ENCODE results near the gene UROD. TPM values are rescaled to one million over a fixed set of nuclear protein-coding genes. Genes with fewer than 3 reads are reported as not detected.
"Not testable (repeated sequence)": the region's sequence is repeated elsewhere in the genome, so short reads cannot be mapped to it uniquely, and the experiment has no call there.

The UROD gene
- 116 and 131 TPM in 2 replicates for total RNA-seq (2014; rRNA removed; shearing (Covaris generic))

DNA sequence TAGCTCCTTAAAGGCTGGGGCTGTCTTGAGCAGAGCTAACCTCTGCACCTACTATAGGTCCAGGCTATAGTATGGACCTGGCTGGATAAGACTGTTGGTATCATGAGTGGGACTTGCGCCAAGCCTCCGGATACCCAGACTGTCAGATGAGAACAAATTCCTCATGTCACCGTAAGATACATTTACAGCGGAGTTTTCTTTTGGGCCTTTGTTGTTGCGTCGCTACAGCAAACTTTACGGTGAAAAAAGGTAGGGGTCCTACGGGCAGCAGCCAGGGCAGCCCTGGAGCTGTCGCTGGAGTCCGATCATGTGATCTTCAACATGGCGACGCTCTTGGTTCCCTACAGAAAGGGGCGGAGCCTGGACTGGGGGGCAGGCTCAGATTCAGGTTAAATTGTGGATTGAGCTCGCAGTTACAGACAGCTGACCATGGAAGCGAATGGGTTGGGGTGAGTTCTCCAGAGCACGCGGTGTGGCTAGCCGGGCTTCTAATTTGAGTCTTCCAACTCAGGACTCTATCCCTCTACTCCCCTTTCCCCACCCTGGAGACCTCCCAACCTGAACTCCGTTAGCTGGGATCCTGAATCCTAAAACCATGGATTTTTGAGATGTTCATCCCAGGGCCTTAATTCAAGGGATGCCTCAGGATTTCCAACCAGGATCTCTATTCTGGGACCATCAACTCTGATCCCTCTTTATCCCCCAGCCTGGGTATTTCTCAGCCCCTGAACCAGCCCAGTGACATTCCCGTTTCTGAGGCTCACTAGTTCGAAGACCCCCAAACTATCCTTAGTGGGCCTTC, at the start of gene UROD:
TSS of gene UROD (plus strand) at position 418 of the 802 bp plus-strand sequence. CDS start at position 430, 12 bp downstream.
- Histone ChIP-seq H3K9me3 (replicated peaks) (no peaks in the 10 kb centered on the region), H3K27me3 (no peaks in the 10 kb centered on the region), H3K4me1 (no peaks in the 10 kb centered on the region), H3K4me3 (peak within 1 kb of the TSS; percentile 92), H3K27ac (peak within 1 kb of the TSS; percentile 59), H3K36me3 (peaks cover 6% of the 10 kb centered on the region)
- DNase-seq: peak; percentile 96 to 98

DNA sequence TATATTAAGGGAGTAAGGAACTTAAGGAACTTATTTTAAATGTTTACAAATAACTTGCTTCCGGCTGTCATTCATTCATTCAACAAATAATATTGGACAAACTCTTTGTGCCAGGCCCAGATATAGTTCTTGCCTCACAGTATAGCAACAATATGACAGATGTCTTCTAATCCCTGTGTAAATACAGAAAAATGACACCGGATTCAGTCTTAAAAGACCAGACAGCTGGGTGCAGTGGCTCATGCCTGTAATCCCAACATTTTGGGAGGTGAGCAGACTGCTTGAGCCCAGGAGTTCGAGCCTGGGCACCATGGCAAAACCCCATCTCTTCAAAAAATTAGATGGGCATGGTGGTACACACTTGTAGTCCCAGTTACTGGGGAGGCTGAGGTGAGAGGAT, 49.3 kb upstream of the UROD start:
- H3K27ac ChIP-seq: no peak overlapping the region
- H3K9me3 ChIP-seq (replicated peaks): no peaks in the 10 kb centered on the region
- no peak overlapping the region for H3K4me3 ChIP-seq
- DNase-seq: peak; percentile 56 to 81
- H3K27me3 ChIP-seq: no peaks in the 10 kb centered on the region
- 0 out of 2 replicates have a peak, but pooled peaks cover 5% of the 10 kb centered on the region for H3K36me3 ChIP-seq
- H3K4me1 ChIP-seq: peaks cover 7% of the 10 kb centered on the region; the same call in 1 of the 2 replicates

DNA sequence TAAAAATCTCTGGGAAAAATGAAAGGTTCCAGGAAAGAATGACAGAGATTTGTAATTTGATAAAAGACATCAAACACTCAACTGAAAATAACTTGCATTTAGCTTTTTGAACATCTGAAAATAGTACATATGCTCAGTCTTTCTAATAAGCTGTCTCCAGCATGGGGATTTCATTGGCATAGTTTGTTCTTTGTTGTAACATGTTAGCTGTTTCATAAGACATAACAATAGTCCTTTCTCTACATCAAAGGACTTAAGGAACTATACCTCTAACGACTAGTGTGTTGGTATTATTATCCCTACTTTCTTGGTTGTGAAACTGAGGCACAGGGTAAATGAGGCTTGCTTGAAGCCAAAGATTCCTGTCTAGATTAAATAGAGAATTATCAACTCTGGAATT, 47.7 kb upstream of the UROD start:
- H3K4me3 ChIP-seq: no peak overlapping the region
- 0 out of 2 replicates have a peak, but pooled peaks cover 3% of the 10 kb centered on the region for H3K36me3 ChIP-seq
- no peaks in the 10 kb centered on the region for H3K27me3 ChIP-seq
- H3K27ac ChIP-seq: no peak overlapping the region
- DNase-seq: no peak
- H3K9me3 ChIP-seq (replicated peaks): no peaks in the 10 kb centered on the region
- peaks cover 7% of the 10 kb centered on the region; the same call in 1 of the 2 replicates for H3K4me1 ChIP-seq

DNA sequence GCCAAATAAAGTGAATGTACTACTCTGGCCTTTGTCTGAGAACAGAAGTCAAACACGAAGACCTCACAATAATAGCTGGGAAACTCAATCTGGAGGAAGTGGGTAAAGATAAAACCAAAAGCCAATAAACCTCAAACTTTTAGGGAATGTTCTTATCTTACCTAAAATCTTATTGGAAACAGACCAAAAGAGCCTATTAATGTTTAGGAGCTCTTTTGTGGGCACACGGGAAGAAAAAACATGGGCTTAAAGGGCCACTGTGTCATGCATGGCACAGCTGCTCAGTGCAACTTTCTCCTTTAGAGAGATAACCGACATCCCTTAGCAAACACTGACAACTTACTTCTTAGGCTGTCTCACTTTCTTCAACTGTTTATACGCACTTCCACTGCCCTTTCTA, 41.7 kb upstream of the UROD start:
- Histone ChIP-seq H3K27ac (no peak overlapping the region; the same call in 1 of the 2 replicates), H3K27me3 (no peaks in the 10 kb centered on the region), H3K36me3 (peaks cover 7% of the 10 kb centered on the region), H3K4me1 (peaks cover 17% of the 10 kb centered on the region), H3K4me3 (no peak overlapping the region), H3K9me3 (replicated peaks) (no peaks in the 10 kb centered on the region)
- DNase-seq: peak; percentile 71 to 89

DNA sequence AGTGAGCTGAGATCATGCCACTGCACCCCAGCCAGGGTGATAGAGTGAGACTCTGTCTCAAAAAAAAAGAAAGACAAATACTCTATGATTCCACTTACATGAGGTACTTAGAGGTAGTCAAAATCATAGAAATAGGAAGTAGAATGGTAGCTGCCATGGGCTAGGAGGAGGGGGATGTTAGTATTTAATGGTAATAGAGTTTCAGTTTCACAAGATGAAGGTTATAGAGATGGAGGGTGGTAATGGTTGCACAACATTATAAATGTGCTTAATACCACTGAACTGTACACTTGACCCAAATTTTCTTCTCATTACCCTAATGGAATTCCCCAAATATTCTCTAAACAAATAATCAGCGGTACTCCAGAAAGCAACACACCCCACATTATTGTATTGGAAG, 38.4 kb upstream of the UROD start:
- no peak overlapping the region for H3K27ac ChIP-seq
- no peaks in the 10 kb centered on the region for H3K9me3 ChIP-seq (replicated peaks)
- DNase-seq: no peak
- H3K4me1 ChIP-seq: peaks cover 17% of the 10 kb centered on the region
- H3K4me3 ChIP-seq: no peak overlapping the region
- peaks cover 37% of the 10 kb centered on the region for H3K36me3 ChIP-seq
- no peaks in the 10 kb centered on the region for H3K27me3 ChIP-seq

DNA sequence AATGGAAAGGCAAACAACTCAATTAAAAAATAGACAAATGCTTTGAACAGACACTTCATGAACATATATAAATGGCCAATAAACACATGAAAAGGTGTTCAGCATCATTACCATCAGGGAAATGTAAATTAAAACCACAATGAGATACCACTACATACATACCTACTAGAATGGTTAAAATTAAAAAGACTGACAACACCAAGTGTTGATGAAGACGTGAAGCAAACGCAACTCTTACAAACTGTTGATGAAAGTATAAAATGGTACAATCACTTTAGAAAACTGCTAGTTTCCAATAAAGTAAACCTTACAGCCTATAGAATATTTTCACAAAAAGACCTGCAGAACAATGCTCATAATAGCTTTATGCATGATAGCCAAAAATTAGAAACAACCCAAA, 35.8 kb upstream of the UROD start:
- no peaks in the 10 kb centered on the region for H3K9me3 ChIP-seq (replicated peaks)
- no peak overlapping the region for H3K4me3 ChIP-seq
- no peak for DNase-seq
- peaks cover 41% of the 10 kb centered on the region for H3K36me3 ChIP-seq
- H3K27me3 ChIP-seq: no peaks in the 10 kb centered on the region
- H3K27ac ChIP-seq: no peak overlapping the region
- 0 out of 2 replicates have a peak, but pooled peaks cover 4% of the 10 kb centered on the region for H3K4me1 ChIP-seq

DNA sequence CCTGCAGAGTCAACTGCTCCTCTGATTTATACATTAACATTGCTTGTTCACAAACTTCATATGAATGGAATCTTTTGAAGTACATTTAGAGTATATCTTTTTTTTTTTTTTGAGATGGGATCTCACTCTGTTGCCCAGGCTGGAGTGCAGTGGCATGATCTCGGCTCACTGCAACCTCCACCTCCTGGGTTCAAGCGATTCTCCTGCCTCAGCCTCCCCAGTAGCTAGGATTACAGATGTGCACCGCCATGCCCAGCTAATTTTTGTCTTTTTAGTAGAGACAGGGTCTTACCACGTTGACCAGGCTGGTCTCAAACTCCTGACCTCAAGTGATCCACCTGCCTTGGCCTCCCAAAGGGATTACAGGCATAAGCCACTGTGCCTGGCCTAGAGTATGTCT, 34.7 kb upstream of the UROD start:
- H3K27me3 ChIP-seq; H3K9me3 ChIP-seq (replicated peaks); H3K27ac ChIP-seq; H3K4me3 ChIP-seq; H3K4me1 ChIP-seq; DNase-seq: not testable (repeated sequence)
- H3K36me3 ChIP-seq: peaks cover 41% of the 10 kb centered on the region

DNA sequence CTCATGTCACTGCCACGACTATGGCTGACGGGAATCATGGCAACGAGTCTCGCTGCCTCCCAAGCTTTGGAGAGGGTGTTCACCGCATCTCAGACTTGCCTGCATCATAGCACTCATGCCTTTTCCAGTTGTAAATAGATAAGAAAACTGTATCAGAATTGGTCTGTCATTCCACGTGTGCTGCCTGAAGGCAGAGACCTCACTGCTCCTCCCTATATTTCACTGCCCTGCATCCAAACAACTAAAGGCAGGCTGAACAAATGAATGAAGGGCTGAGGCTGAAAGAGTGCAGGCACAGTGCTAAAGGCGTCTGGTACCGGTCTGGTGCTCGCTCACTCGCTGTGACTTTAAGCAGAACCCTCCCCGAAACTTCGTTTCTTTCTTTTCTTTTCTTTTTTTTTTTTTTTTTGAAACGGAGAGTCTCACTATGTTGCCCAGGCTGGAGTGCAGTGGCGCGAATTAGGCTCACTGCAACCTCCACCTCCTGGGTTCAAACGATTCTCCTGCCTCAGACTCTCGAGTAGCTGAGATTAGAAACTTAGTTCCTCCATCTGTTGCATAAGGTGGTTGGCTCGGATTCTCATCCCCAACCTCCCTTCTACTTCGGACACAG, 26.2 kb upstream of the UROD start:
- no peak for DNase-seq
- H3K27ac ChIP-seq: no peak overlapping the region; the same call in 1 of the 2 replicates
- no peaks in the 10 kb centered on the region; the same call in 1 of the 2 replicates for H3K36me3 ChIP-seq
- H3K9me3 ChIP-seq (replicated peaks): no peaks in the 10 kb centered on the region
- H3K4me1 ChIP-seq: 0 out of 2 replicates have a peak, but pooled peaks cover 4% of the 10 kb centered on the region
- H3K4me3 ChIP-seq: peak overlapping the region; percentile 83
- H3K27me3 ChIP-seq: no peaks in the 10 kb centered on the region

DNA sequence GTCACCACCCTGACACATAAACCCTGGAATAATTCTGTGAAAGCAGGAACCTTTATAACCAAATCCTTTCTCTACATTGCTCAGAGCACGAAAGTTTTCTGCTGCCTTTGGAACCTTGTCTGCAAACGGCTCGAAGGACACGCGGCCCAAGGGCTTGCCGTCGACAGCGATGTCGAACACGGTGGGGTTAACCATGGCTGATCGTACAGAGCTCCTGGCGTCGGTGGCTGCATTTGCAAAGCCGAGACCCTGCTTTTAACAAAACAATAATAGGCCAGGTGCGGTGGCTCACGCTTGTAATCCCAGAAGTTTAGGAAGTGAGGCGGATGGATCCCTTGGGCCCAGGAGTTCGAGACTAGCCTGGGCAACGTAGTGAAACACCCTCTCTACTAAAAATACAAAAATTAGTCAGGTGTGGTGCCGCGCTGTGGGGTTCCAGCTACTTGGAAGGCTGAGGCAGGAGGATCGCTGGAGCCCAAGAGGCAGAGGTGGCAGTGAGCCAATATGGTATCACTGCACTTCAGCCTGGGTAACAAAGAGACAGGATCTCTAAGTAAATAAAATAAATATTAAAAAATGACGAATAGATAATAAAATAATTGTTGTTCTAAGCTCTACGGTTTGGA, 23.4 kb upstream of the UROD start:
- no peaks in the 10 kb centered on the region for H3K27me3 ChIP-seq
- H3K27ac ChIP-seq: no peak overlapping the region
- H3K9me3 ChIP-seq (replicated peaks): no peaks in the 10 kb centered on the region
- 0 out of 2 replicates have a peak, but pooled peaks cover 4% of the 10 kb centered on the region for H3K4me1 ChIP-seq
- no peak overlapping the region for H3K4me3 ChIP-seq
- DNase-seq: no peak
- no peaks in the 10 kb centered on the region for H3K36me3 ChIP-seq

DNA sequence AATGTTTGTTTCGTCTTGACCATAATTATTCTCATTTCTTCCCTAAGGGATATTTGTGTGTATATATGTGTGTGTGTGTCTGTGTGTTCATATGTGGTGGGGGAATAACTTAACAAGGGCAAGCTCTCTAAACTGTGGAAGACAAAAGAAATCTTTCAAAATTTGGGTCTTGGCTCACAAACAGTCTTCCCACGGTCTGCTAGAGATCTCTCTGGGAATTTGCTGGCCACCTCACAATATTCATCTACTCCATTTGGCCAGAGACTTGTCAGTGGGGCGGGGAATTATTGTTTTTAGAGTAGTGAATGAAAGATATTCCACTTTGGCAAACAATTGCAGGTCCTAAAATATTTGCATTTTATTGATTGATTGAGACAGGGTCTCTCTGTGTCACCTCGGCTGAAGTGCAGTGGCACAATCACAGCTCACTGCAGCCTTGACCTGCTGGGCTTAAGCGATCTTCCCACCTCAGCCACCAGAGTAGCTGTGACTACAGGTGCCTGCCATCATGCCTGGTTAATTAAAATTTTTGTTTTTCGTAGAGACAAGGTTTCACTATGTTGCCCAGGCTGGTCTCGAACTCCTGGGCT, 17.6 kb upstream of the UROD start:
- no peaks in the 10 kb centered on the region for H3K27me3 ChIP-seq
- no peak overlapping the region for H3K27ac ChIP-seq
- H3K9me3 ChIP-seq (replicated peaks): no peaks in the 10 kb centered on the region
- DNase-seq: no peak
- no peak overlapping the region for H3K4me3 ChIP-seq
- no peaks in the 10 kb centered on the region for H3K36me3 ChIP-seq
- H3K4me1 ChIP-seq: no peaks in the 10 kb centered on the region

DNA sequence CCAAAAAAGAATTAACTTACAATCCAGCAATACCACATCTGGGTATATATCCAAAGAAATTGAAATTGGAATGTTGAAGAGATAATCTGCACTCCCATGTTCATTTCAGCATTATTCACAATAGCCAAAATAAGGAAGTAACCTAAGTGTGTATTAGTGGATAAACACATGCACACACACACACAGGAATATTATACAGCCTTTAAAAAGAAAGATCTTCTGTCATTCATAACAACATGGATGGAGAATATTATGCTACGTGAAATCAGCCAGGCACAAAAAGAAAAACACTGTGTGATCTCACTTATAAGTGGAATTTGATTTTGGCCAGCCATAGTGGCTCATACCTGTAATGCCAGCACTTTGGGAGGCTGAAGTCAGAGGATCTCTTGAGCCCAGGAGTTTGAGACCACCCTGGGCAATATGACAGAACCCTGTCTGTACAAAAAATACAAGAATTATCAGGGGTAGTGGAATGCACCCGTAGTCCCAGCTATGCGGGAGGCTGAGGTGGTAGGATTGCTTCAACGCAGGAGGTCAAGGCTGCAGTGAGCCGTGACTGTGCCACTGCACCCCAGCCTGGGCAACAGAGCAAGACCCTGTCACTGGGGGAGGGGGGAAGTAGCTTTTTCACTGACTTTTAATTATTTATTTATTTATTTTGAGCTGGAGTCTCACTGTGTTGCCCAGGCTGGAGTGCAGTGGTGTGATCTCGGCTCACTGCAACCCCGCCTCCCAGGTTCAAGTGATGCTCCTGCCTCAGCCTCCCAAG, 16.4 kb upstream of the UROD start:
- Histone ChIP-seq H3K36me3 (no peaks in the 10 kb centered on the region), H3K4me3 (no peak overlapping the region), H3K27me3 (no peaks in the 10 kb centered on the region), H3K4me1 (no peaks in the 10 kb centered on the region), H3K27ac (no peak overlapping the region), H3K9me3 (replicated peaks) (no peaks in the 10 kb centered on the region)
- no peak for DNase-seq

DNA sequence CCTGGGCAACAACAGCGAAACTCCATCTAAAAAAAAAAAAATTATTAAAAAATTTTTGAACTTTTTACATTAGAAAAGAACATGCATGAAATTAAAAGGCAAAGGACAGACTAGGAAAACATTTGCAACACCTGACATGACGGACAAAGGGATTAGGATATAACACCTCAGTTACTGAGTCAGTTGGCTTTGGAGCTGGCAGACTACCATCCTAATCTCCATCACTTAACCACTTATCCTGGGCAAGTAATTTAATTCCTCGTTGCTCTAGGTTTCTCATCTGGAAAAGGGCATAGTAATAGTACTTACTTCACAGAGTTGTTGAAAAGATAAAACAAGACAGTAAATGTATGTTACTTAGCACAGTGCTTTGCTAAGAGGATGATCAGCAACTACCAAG, 12.8 kb upstream of the UROD start:
- Histone ChIP-seq H3K27me3 (no peaks in the 10 kb centered on the region), H3K4me1 (no peaks in the 10 kb centered on the region), H3K9me3 (replicated peaks) (no peaks in the 10 kb centered on the region), H3K4me3 (no peak overlapping the region), H3K36me3 (peaks cover 12% of the 10 kb centered on the region), H3K27ac (no peak overlapping the region)
- no peak for DNase-seq

DNA sequence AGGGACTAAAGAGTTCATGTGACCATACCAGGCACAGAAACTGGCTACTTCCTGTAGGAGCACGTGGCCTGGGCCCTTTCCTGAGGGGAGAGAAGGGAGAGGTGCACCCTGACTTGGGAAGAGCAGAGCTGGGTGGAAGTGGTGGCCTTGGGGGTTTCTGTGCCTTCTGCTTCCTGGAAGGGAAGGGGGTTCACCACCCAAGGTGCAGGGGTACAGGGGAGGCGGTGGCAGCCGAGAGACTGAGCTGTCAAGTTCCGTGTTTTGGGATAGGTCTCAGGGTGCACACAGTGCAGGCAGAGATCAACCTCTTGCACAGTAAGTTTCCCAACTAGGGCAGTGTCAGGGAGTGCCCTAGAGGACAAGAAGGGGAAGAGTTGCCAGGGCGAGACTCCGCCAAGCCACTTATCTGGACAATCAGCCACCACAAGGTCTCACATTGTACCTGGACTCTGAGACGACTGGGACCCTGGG, 11.0 kb upstream of the UROD start:
- Histone ChIP-seq H3K27me3 (no peaks in the 10 kb centered on the region), H3K4me3 (no peak overlapping the region), H3K4me1 (no peaks in the 10 kb centered on the region), H3K9me3 (replicated peaks) (no peaks in the 10 kb centered on the region), H3K36me3 (peaks cover 19% of the 10 kb centered on the region), H3K27ac (no peak overlapping the region)
- DNase-seq: no peak

DNA sequence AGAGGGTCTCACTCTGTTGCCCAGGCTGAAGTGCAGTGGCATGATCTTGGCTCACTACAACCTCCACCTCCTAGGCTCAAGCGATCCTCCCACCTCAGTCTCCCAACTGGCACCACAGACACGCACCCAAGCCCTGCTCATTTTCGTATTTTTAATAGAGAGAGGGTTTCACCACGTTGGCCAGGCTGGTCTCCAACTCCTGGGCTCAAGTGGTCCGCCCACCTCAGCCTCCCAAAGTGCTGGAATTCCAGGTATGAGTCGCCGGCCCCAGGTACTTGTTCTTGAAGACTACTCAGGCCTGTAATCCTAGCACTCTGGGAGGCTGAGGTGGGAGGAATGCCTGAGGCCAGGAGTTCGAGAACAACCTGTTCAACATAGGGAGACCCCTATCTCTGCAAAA, 10.5 kb upstream of the UROD start:
- peaks cover 22% of the 10 kb centered on the region for H3K36me3 ChIP-seq
- not testable (repeated sequence) for H3K9me3 ChIP-seq (replicated peaks); H3K27me3 ChIP-seq; H3K4me1 ChIP-seq; H3K4me3 ChIP-seq; H3K27ac ChIP-seq; DNase-seq

All from SJCRH30 (cell line).